Measurements from ENCODE around the gene WNT5A. TPM values are rescaled to one million over a fixed set of nuclear protein-coding genes. Genes with fewer than 3 reads are reported as not detected.

The WNT5A gene
- total RNA-seq, 1 experiment from 2014 or later = 1.1 TPM

DNA sequence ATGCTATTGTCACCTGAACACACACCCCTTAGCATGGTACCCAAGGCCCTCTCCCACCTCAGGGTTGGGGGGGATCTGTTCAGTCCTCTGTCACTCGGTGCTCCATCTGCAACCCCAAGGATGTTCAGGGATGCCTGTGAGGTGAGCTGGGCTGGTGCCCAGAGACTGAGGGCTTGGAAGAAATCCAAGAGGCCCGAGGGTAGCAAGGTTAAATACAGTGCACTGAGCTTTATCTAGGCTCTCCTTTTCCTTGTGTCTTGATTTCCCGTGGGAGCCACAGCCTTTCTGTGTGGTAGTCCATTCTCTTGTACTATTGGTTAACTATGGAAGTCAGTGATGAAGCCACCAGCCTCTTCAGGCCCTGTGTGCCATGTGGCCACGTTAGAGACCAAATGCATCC, 18.7 kb upstream of the WNT5A start:
- Histone ChIP-seq H3K4ac (ENCODE audit: low read depth, low read length) (no peak overlapping the region), H3K27me3 (ENCODE audit: insufficient read depth, low read length) (no peaks in the 10 kb centered on the region; the same call in 1 of the 2 replicates), H2BK20ac (ENCODE audit: low read depth, low read length, poor library complexity, severe bottlenecking) (no peak overlapping the region), H2AFZ (ENCODE audit: low read length) (no peak overlapping the region), H3K56ac (ENCODE audit: insufficient read length, low read depth, low read length) (no peak overlapping the region), H4K5ac (ENCODE audit: insufficient read length, low read depth, low read length) (no peak overlapping the region), H2BK15ac (ENCODE audit: low read depth, low read length) (no peak overlapping the region), H3K14ac (ENCODE audit: insufficient read depth, low read length) (no peak overlapping the region), H3K79me2 (ENCODE audit: insufficient read depth, low read length) (no peaks in the 10 kb centered on the region), H3K9me3 (ENCODE audit: control insufficient read depth, low read depth, low read length) (no peaks in the 10 kb centered on the region), H3K27ac (ENCODE audit: insufficient read length, low read depth, low read length) (no peak overlapping the region), H3K4me2 (ENCODE audit: insufficient read depth, insufficient read length, low read length) (no peak overlapping the region), H4K8ac (replicated peaks; ENCODE audit: insufficient read length, low read depth, low read length) (no peak overlapping the region), H3K18ac (ENCODE audit: insufficient read length, low read depth, low read length) (no peak overlapping the region), H4K91ac (ENCODE audit: insufficient read length, low read depth, low read length) (no peak overlapping the region), H2BK120ac (ENCODE audit: low read depth, low read length, poor library complexity, severe bottlenecking) (no peak overlapping the region), H3T11ph (ENCODE audit: low read length) (no peak overlapping the region), H3K4me1 (ENCODE audit: insufficient read depth, low read length) (no peaks in the 10 kb centered on the region), H3K23me2 (ENCODE audit: insufficient read length, low read depth, low read length, poor library complexity, severe bottlenecking) (no peaks in the 10 kb centered on the region), H2BK5ac (ENCODE audit: insufficient read length, low read length) (no peak overlapping the region), H2BK12ac (ENCODE audit: insufficient read length, low read depth, low read length) (no peak overlapping the region), H3K79me1 (ENCODE audit: insufficient read depth, low read depth, low read length, poor library complexity, severe bottlenecking) (no peaks in the 10 kb centered on the region), H3K23ac (ENCODE audit: insufficient read length, low read depth, low read length) (no peak overlapping the region), H2AK5ac (ENCODE audit: insufficient read length, low read length) (no peak overlapping the region), H4K20me1 (ENCODE audit: control insufficient read depth, insufficient read depth, insufficient read length) (no peaks in the 10 kb centered on the region), H3K9ac (ENCODE audit: extremely low read depth, insufficient read length, low read length) (no peak overlapping the region)
- Mint-ChIP-seq H3K27ac (no peak overlapping the region; a peak in 1 of 7 replicates), H3K4me3 (no peak overlapping the region), H3K36me3 (ENCODE audit: insufficient read depth in 1 of 3, low read depth in 3 of 3) (no peaks in the 10 kb centered on the region), H3K4me1 (peaks cover 7 to 8% of the 10 kb centered on the region in 2 experiments), H3K27me3 (ENCODE audit: low read depth) (peaks cover 2% of the 10 kb centered on the region; the same call in 1 of the 2 replicates), H3K9me3 (no peaks in the 10 kb centered on the region)
- TF ChIP-seq, protein P1, sequence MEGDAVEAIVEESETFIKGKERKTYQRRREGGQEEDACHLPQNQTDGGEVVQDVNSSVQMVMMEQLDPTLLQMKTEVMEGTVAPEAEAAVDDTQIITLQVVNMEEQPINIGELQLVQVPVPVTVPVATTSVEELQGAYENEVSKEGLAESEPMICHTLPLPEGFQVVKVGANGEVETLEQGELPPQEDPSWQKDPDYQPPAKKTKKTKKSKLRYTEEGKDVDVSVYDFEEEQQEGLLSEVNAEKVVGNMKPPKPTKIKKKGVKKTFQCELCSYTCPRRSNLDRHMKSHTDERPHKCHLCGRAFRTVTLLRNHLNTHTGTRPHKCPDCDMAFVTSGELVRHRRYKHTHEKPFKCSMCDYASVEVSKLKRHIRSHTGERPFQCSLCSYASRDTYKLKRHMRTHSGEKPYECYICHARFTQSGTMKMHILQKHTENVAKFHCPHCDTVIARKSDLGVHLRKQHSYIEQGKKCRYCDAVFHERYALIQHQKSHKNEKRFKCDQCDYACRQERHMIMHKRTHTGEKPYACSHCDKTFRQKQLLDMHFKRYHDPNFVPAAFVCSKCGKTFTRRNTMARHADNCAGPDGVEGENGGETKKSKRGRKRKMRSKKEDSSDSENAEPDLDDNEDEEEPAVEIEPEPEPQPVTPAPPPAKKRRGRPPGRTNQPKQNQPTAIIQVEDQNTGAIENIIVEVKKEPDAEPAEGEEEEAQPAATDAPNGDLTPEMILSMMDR (conservative IDR thresholded peaks at IDR 0.05) = no peak
- DNase-seq = no peak
- no CpG with 5 or more reads among the region's 4 CpGs for WGBS (ENCODE audit: extremely low coverage, insufficient read length, low lambda C conversion rate)

All from H9 (cell line).